Sigmoid colon (tissue), 3 donors: Measurements from ENCODE around the gene KLHDC8A.

Experiments used
- POLR2A ChIP-seq, 2 donors: fragments of 450-650 bp; IDR thresholded peaks; one replicate each; pipeline ENCODE4 v1.6.1; 2016; ENCODE audit warnings: antibody characterized with exemption in 2 of 2, mild to moderate bottlenecking in 2 of 2, moderate library complexity in 2 of 2
- TF ChIP-seq, protein P1 (sequence below), 4 experiments: fragments of 450-650 bp in 3 of 4; fragments of 200-600 bp in 1 of 4; IDR thresholded peaks; one replicate each; pipeline ENCODE4 v1.5.1; 2016 to 2019; ENCODE audit warnings: antibody characterized with exemption in 4 of 4, mild to moderate bottlenecking in 3 of 4, moderate library complexity in 2 of 4

DNA sequence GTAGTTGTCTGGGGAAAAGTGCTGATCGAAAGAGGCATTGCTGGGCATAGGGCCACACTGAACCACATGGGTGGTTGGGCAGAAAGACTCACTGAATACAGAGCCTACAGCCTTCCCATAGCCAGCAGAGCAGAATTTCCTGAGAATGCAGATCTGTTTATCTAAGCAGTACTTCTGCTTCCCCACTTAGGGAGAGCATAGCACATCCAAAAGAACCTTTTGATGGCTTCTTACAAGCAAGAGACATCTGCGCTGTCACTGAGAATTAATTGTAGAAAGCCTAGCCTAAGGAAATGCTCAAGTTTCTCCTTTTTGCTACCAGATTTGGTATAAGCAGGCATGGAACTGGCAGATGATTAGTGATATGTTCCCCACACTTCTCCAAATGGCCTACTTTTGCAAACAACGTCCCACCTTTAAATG lies 13.0 kb upstream of the KLHDC8A start:
- TF ChIP-seq, protein P1, sequence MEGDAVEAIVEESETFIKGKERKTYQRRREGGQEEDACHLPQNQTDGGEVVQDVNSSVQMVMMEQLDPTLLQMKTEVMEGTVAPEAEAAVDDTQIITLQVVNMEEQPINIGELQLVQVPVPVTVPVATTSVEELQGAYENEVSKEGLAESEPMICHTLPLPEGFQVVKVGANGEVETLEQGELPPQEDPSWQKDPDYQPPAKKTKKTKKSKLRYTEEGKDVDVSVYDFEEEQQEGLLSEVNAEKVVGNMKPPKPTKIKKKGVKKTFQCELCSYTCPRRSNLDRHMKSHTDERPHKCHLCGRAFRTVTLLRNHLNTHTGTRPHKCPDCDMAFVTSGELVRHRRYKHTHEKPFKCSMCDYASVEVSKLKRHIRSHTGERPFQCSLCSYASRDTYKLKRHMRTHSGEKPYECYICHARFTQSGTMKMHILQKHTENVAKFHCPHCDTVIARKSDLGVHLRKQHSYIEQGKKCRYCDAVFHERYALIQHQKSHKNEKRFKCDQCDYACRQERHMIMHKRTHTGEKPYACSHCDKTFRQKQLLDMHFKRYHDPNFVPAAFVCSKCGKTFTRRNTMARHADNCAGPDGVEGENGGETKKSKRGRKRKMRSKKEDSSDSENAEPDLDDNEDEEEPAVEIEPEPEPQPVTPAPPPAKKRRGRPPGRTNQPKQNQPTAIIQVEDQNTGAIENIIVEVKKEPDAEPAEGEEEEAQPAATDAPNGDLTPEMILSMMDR (IDR thresholded peaks at IDR 0.05) = no peak
- TF ChIP-seq POLR2A (IDR thresholded peaks at IDR 0.05) = no peak
